Gastroesophageal sphincter (tissue), 4 donors: ENCODE results near the gene RPL41. TPM values are rescaled to one million over a fixed set of nuclear protein-coding genes. Genes with fewer than 3 reads are reported as not detected.
"Not testable (repeated sequence)": the region's sequence is repeated elsewhere in the genome, so short reads cannot be mapped to it uniquely, and the experiment has no call there.

Experiments
- ATAC-seq: fragments of 150-250 bp; one replicate; pipeline ENCODE4 v1.9.1; 2016; ENCODE audit warnings: mild to moderate bottlenecking, moderate library complexity
- H3K27ac ChIP-seq, 4 donors: fragments of 200-600 bp; sonication (generic) in 3 of 4; 1 replicate in 3 of 4; 2 replicates in 1 of 4; pipeline ENCODE4 v1.5.1; 2016 to 2019
- H3K27me3 ChIP-seq: fragments of 200-600 bp; sonication (generic); one replicate; pipeline ENCODE4 v1.5.1; 2019
- H3K36me3 ChIP-seq, 2 donors: fragments of 200-600 bp; sonication (generic); one replicate each; pipeline ENCODE4 v1.5.1; 2019; ENCODE audit warnings: control low read depth in 1 of 2
- H3K4me1 ChIP-seq, 3 donors: fragments of 200-600 bp; sonication (generic); 1 replicate in 2 of 3; 2 replicates in 1 of 3; pipeline ENCODE4 v1.5.1; 2016 to 2019; ENCODE audit warnings: control low read depth in 2 of 3
- H3K4me3 ChIP-seq, 2 donors: fragments of 200-600 bp; sonication (generic); one replicate each; pipeline ENCODE4 v1.5.1; 2019; ENCODE audit warnings: mild to moderate bottlenecking in 1 of 2, moderate library complexity in 1 of 2
- H3K9me3 ChIP-seq, 3 donors: fragments of 200-600 bp; sonication (generic); one replicate each; pipeline ENCODE4 v1.5.1; 2017 to 2019; ENCODE audit warnings: control low read depth in 2 of 3
- EP300 ChIP-seq: sonication (generic); formaldehyde crosslinking; IDR thresholded peaks from one replicate; pipeline ENCODE4 v1.6.1; 2017; ENCODE audit warnings: antibody characterized with exemption, mild to moderate bottlenecking
- POLR2A ChIP-seq, 2 donors: fragments of 450-650 bp; IDR thresholded peaks; one replicate each; pipeline ENCODE4 v1.6.1; 2017; ENCODE audit warnings: antibody characterized with exemption in 2 of 2, mild to moderate bottlenecking in 2 of 2, moderate library complexity in 1 of 2
- POLR2AphosphoS5 ChIP-seq: sonication (generic); formaldehyde crosslinking; IDR thresholded peaks from one replicate; pipeline ENCODE4 v1.6.1; 2017; ENCODE audit warnings: antibody characterized with exemption
- WGBS, 2 donors: methylation state at CpG; one replicate each; pipeline ENCODE4 v1.1.5; 2018; ENCODE audit warnings: low coverage in 1 of 2; 5-methylcytosine and 5-hydroxymethylcytosine counted together
- total RNA-seq, 4 donors: library from RNA; depleted of rRNA; stranded (reverse); fragments of >200 nt; gene quantifications; one replicate each; pipeline ENCODE4 v1.1.0, GENCODE V29; 2016
- TF ChIP-seq, protein P1 (sequence below), 4 experiments: fragments of 200-600 bp in 2 of 4; fragments of 450-650 bp in 2 of 4; sonication (generic) in 1 of 4; IDR thresholded peaks; one replicate each; pipeline ENCODE4 v1.5.1; 2017 to 2019; ENCODE audit warnings: antibody characterized with exemption in 4 of 4, mild to moderate bottlenecking in 2 of 4, moderate library complexity in 2 of 4

Gene RPL41
- total RNA-seq, 4 donors from 2014 or later = 1,487 to 4,346 (median 2,874) TPM

- H3K27ac ChIP-seq = peak overlapping the region in 3 of 4 donors; percentile 79 to 97 (median 95)
- WGBS, 2 donors = 51 to 52% methylated on average over 4 to 10 of the region's 10 CpGs
- no peak for ATAC-seq
Measured at GRCh38 chr12:56115329-56115728, 1.1 kb upstream of the RPL41 start.

GRCh38 chr12:56117082-56117706 lies 761 bp downstream of the RPL41 start:
- ATAC-seq = not testable (repeated sequence)
- whole genome bisulfite sequencing, 2 donors = 2 to 6% methylated on average over 6 to 16 of the region's 16 CpGs

More at GRCh38 chr12:56115329-56115728, 1.1 kb upstream of the RPL41 start:
- Histone ChIP-seq H3K27me3 (no peaks in the 10 kb centered on the region), H3K9me3 (no peaks in the 10 kb centered on the region), H3K4me1 (peaks cover 11 to 31% (median 18%) of the 10 kb centered on the region in 3 donors), H3K4me3 (peak overlapping the region; percentile 81 to 100), H3K36me3 (peaks cover 4 to 40% of the 10 kb centered on the region in 2 donors)
- TF ChIP-seq POLR2A (IDR thresholded peaks at IDR 0.05) (no peak), EP300 (no peak), POLR2AphosphoS5 (no peak)
- TF ChIP-seq, protein P1, sequence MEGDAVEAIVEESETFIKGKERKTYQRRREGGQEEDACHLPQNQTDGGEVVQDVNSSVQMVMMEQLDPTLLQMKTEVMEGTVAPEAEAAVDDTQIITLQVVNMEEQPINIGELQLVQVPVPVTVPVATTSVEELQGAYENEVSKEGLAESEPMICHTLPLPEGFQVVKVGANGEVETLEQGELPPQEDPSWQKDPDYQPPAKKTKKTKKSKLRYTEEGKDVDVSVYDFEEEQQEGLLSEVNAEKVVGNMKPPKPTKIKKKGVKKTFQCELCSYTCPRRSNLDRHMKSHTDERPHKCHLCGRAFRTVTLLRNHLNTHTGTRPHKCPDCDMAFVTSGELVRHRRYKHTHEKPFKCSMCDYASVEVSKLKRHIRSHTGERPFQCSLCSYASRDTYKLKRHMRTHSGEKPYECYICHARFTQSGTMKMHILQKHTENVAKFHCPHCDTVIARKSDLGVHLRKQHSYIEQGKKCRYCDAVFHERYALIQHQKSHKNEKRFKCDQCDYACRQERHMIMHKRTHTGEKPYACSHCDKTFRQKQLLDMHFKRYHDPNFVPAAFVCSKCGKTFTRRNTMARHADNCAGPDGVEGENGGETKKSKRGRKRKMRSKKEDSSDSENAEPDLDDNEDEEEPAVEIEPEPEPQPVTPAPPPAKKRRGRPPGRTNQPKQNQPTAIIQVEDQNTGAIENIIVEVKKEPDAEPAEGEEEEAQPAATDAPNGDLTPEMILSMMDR (IDR thresholded peaks at IDR 0.05) = no peak

GRCh38 chr12:56117778-56118687 lies 1.6 kb downstream of the RPL41 start, which contains the start of gene ZC3H10:
Gene ZC3H10 (plus strand): TSS chr12:56118266. CDS start chr12:56120563, 2,297 bp downstream.
- 2 to 33% methylated on average over 1 to 13 of the region's 61 CpGs for WGBS, 2 donors
- H3K4me1 ChIP-seq = peaks cover 11 to 58% (median 22%) of the 10 kb centered on the region in 3 donors

More at GRCh38 chr12:56117082-56117706, 761 bp downstream of the RPL41 start:
- peaks cover 3 to 40% of the 10 kb centered on the region in 2 donors for H3K36me3 ChIP-seq
- H3K4me1 ChIP-seq = peaks cover 11 to 50% (median 19%) of the 10 kb centered on the region in 3 donors
- peak overlapping the region; percentile 89 to 99 (median 96) for H3K27ac ChIP-seq
- peak overlapping the region; percentile 81 to 100 for H3K4me3 ChIP-seq
- H3K9me3 ChIP-seq, H3K27me3 ChIP-seq: not testable (repeated sequence)

GRCh38 chr12:56118688-56119357 lies 2.4 kb downstream of the RPL41 start:
- H3K36me3 ChIP-seq = peaks cover 3 to 30% of the 10 kb centered on the region in 2 donors
- no peaks in the 10 kb centered on the region for H3K9me3 ChIP-seq
- 4 to 9% methylated on average over 4 to 12 of the region's 13 CpGs for WGBS, 2 donors
- ATAC-seq = no peak
- peak overlapping the region; percentile 89 to 99 (median 96) for H3K27ac ChIP-seq
- peak overlapping the region; percentile 64 to 81 for H3K4me3 ChIP-seq
- H3K4me1 ChIP-seq = peaks cover 11 to 66% (median 22%) of the 10 kb centered on the region in 3 donors
- H3K27me3 ChIP-seq = no peaks in the 10 kb centered on the region
- no peak for TF ChIP-seq EP300
- no peak for TF ChIP-seq POLR2A (IDR thresholded peaks at IDR 0.05)
- no peak for TF ChIP-seq POLR2AphosphoS5
- TF ChIP-seq, protein P1 (IDR thresholded peaks at IDR 0.05) = no peak

More at GRCh38 chr12:56117778-56118687, 1.6 kb downstream of the RPL41 start, which contains the start of gene ZC3H10:
- peak; percentile 92 for TF ChIP-seq POLR2AphosphoS5
- TF ChIP-seq POLR2A (IDR thresholded peaks at IDR 0.05) = peak; percentile 89 to 91
- TF ChIP-seq, protein P1 (IDR thresholded peaks at IDR 0.05) = peak in 3 of 4 experiments; percentile 63 to 74 (median 68)
- no peak for TF ChIP-seq EP300
- no peaks in the 10 kb centered on the region for H3K9me3 ChIP-seq
- ATAC-seq = peak; percentile 91
- H3K36me3 ChIP-seq = peaks cover 3 to 32% of the 10 kb centered on the region in 2 donors
- peak within 1 kb of the TSS; percentile 89 to 99 (median 96) for H3K27ac ChIP-seq
- H3K27me3 ChIP-seq = no peaks in the 10 kb centered on the region
- peak within 1 kb of the TSS; percentile 81 to 100 for H3K4me3 ChIP-seq
